Measurements from ENCODE around the gene GPR139.

GRCh38 chr16:20002936-20003335, 70.8 kb downstream of the GPR139 start:
- TF ChIP-seq ZNF274 (IDR thresholded peaks at IDR 0.05; ENCODE audit: low read depth, low read length) (no peak), YY1 (IDR thresholded peaks at IDR 0.05; ENCODE audit: insufficient read depth, insufficient read length) (no peak)
